ENCODE measurements around the gene PTPN7. TPM values are rescaled to one million over a fixed set of nuclear protein-coding genes. Genes with fewer than 3 reads are reported as not detected.
A peak's percentile ranks its signal among the peaks of the same experiment; 100 is the strongest.

PTPN7 gene
- total RNA-seq, 1 donor from 2014 or later = 0.52 TPM

GRCh38 chr1:202159534-202160371, 649 bp downstream of the PTPN7 start:
- H3K27ac ChIP-seq (ENCODE audit: low read depth, low read length) = peak overlapping the region; percentile 25
- H3K9ac ChIP-seq (ENCODE audit: low read depth in 1 of 3, low read length in 3 of 3) = no peak overlapping the region
- no peaks in the 10 kb centered on the region for H3K36me3 ChIP-seq (ENCODE audit: control insufficient read depth in 3 of 3, insufficient read depth in 3 of 3, low read length in 3 of 3)
- H3K27me3 ChIP-seq (ENCODE audit: control insufficient read depth in 3 of 3, insufficient read depth in 3 of 3, low read length in 3 of 3) = peaks cover 0 to 2% (median 0%) of the 10 kb centered on the region in 3 donors
- H3K9me3 ChIP-seq (ENCODE audit: control insufficient read depth in 3 of 3, low read length in 3 of 3) = no peaks in the 10 kb centered on the region
- peaks cover 6 to 13% (median 11%) of the 10 kb centered on the region in 3 donors for H3K4me1 ChIP-seq (ENCODE audit: control insufficient read depth in 3 of 3, insufficient read depth in 3 of 3, low read length in 3 of 3)
- H3K4me3 ChIP-seq (ENCODE audit: low read length in 3 of 3) = peak overlapping the region in 1 of 3 donors; percentile 20

DNA sequence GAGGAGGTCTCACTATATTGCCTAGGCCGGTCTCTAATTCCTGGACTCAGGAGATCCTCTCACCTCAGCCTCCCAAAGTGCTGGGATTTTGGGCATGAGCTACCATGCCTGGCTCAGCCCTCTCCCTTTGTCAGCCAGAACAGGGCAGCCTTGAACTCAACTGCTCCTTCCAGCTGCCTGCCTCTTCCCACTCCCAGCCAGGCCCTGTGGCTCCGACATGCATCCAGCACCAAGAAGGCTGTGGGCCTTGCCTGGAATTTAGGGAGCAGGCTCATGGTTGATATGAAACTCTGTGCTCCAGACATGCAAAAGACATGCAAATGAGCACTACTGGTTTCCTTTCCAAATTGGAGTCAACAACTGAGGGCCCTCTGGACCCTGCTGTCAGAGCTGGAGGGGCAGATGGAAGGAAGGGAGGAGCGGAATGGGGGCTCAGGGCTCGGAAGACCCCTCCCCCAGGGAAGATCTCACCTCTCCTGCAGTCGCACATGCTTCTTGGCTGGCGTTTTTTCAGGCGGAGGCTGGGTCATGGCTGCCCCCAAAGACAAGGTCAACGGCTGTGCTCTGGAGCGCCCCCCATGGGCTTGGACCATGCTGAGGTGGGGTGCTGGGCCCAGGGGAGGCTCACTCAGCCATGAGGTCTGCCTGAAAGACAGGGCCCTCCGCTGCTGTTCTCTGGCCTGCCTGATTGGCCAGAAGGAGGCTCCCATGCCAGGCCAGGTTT, 1.4 kb downstream of the PTPN7 start:
- H3K9me3 ChIP-seq (ENCODE audit: control insufficient read depth in 3 of 3, low read length in 3 of 3) = no peaks in the 10 kb centered on the region
- peaks cover 0 to 2% (median 0%) of the 10 kb centered on the region in 3 donors for H3K27me3 ChIP-seq (ENCODE audit: control insufficient read depth in 3 of 3, insufficient read depth in 3 of 3, low read length in 3 of 3)
- no peak overlapping the region for H3K27ac ChIP-seq (ENCODE audit: low read depth, low read length)
- H3K4me3 ChIP-seq (ENCODE audit: low read length in 3 of 3) = no peak overlapping the region
- peaks cover 6 to 19% (median 15%) of the 10 kb centered on the region in 3 donors for H3K4me1 ChIP-seq (ENCODE audit: control insufficient read depth in 3 of 3, insufficient read depth in 3 of 3, low read length in 3 of 3)
- no peak overlapping the region for H3K9ac ChIP-seq (ENCODE audit: low read depth in 1 of 3, low read length in 3 of 3)
- H3K36me3 ChIP-seq (ENCODE audit: control insufficient read depth in 3 of 3, insufficient read depth in 3 of 3, low read length in 3 of 3) = no peaks in the 10 kb centered on the region

- Histone ChIP-seq H3K4me3 (ENCODE audit: low read length in 3 of 3) (no peak overlapping the region), H3K4me1 (ENCODE audit: control insufficient read depth in 3 of 3, insufficient read depth in 3 of 3, low read length in 3 of 3) (peaks cover 4 to 19% (median 13%) of the 10 kb centered on the region in 3 donors), H3K9ac (ENCODE audit: low read depth in 1 of 3, low read length in 3 of 3) (no peak overlapping the region), H3K36me3 (ENCODE audit: control insufficient read depth in 3 of 3, insufficient read depth in 3 of 3, low read length in 3 of 3) (no peaks in the 10 kb centered on the region), H3K9me3 (ENCODE audit: control insufficient read depth in 3 of 3, low read length in 3 of 3) (no peaks in the 10 kb centered on the region), H3K27me3 (ENCODE audit: control insufficient read depth in 3 of 3, insufficient read depth in 3 of 3, low read length in 3 of 3) (peaks cover 0 to 6% (median 0%) of the 10 kb centered on the region in 3 donors), H3K27ac (ENCODE audit: low read depth, low read length) (no peak overlapping the region)
These were observed 2.5 kb downstream of the PTPN7 start for GRCh38 chr1:202157945-202158344.

DNA sequence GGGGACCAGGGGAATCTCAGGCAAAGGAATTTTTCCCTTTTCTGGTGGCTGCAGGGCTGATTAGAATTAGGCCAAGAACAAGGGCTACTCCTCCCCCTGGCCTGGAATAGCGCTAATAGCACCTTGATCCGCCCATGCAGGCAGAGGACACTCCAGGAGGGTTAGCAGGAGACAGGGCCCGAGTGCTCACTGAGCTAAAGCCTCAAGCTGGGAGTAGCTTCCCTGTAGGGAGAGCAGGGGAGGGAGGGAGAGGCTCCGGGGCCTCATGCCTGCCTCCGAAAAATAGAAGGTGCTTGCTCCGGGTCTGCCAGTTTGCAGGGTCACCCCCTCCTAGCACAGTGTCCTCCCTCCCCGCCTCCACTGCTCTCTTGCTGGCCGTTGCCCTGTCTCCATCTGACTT, 3.8 kb downstream of the PTPN7 start:
- Histone ChIP-seq H3K9me3 (ENCODE audit: control insufficient read depth in 3 of 3, low read length in 3 of 3) (no peaks in the 10 kb centered on the region), H3K4me1 (ENCODE audit: control insufficient read depth in 3 of 3, insufficient read depth in 3 of 3, low read length in 3 of 3) (peaks cover 4 to 14% (median 7%) of the 10 kb centered on the region in 3 donors), H3K36me3 (ENCODE audit: control insufficient read depth in 3 of 3, insufficient read depth in 3 of 3, low read length in 3 of 3) (no peaks in the 10 kb centered on the region), H3K27me3 (ENCODE audit: control insufficient read depth in 3 of 3, insufficient read depth in 3 of 3, low read length in 3 of 3) (peaks cover 0 to 6% (median 0%) of the 10 kb centered on the region in 3 donors), H3K9ac (ENCODE audit: low read depth in 1 of 3, low read length in 3 of 3) (no peak overlapping the region), H3K4me3 (ENCODE audit: low read length in 3 of 3) (no peak overlapping the region), H3K27ac (ENCODE audit: low read depth, low read length) (no peak overlapping the region)

DNA sequence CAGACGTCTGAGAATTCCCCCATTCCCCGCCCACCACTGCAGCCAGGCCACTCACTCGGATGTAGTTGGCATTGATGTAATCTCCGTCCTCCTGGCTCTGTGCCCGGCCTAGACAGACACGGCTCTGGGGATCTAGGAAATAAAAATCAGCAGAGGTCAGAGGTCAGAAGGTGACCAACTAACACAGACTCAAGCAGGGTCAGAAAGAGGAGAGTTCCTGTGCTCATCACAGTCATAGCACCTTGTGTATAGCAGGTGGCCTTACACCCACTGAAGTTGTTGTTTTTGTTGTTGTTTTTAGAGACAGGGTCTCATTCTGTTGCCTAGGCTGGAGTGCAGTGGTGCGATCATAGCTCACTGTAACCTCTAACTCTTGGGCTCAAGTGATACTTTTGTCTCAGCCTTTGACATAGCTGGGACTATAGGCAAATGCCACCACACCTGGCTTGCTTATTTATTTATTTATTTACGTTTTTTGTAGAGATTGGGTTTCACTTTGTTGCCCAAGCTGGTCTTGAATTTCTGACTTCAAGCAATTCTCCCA, 4.9 kb downstream of the PTPN7 start:
- peaks cover 4 to 14% (median 7%) of the 10 kb centered on the region in 3 donors for H3K4me1 ChIP-seq (ENCODE audit: control insufficient read depth in 3 of 3, insufficient read depth in 3 of 3, low read length in 3 of 3)
- peaks cover 0 to 5% (median 0%) of the 10 kb centered on the region in 3 donors for H3K27me3 ChIP-seq (ENCODE audit: control insufficient read depth in 3 of 3, insufficient read depth in 3 of 3, low read length in 3 of 3)
- no peak overlapping the region for H3K27ac ChIP-seq (ENCODE audit: low read depth, low read length)
- no peaks in the 10 kb centered on the region for H3K36me3 ChIP-seq (ENCODE audit: control insufficient read depth in 3 of 3, insufficient read depth in 3 of 3, low read length in 3 of 3)
- no peak overlapping the region for H3K4me3 ChIP-seq (ENCODE audit: low read length in 3 of 3)
- no peak overlapping the region for H3K9ac ChIP-seq (ENCODE audit: low read depth in 1 of 3, low read length in 3 of 3)
- no peaks in the 10 kb centered on the region for H3K9me3 ChIP-seq (ENCODE audit: control insufficient read depth in 3 of 3, low read length in 3 of 3)

- Histone ChIP-seq H3K27ac (ENCODE audit: low read depth, low read length) (no peak overlapping the region), H3K9me3 (ENCODE audit: control insufficient read depth in 3 of 3, low read length in 3 of 3) (no peaks in the 10 kb centered on the region), H3K9ac (ENCODE audit: low read depth in 1 of 3, low read length in 3 of 3) (no peak overlapping the region), H3K4me1 (ENCODE audit: control insufficient read depth in 3 of 3, insufficient read depth in 3 of 3, low read length in 3 of 3) (peaks cover 4 to 14% (median 7%) of the 10 kb centered on the region in 3 donors), H3K4me3 (ENCODE audit: low read length in 3 of 3) (no peak overlapping the region), H3K27me3 (ENCODE audit: control insufficient read depth in 3 of 3, insufficient read depth in 3 of 3, low read length in 3 of 3) (peaks cover 0 to 4% (median 0%) of the 10 kb centered on the region in 3 donors), H3K36me3 (ENCODE audit: control insufficient read depth in 3 of 3, insufficient read depth in 3 of 3, low read length in 3 of 3) (no peaks in the 10 kb centered on the region)
These were observed 5.5 kb downstream of the PTPN7 start for GRCh38 chr1:202154766-202155477.

DNA sequence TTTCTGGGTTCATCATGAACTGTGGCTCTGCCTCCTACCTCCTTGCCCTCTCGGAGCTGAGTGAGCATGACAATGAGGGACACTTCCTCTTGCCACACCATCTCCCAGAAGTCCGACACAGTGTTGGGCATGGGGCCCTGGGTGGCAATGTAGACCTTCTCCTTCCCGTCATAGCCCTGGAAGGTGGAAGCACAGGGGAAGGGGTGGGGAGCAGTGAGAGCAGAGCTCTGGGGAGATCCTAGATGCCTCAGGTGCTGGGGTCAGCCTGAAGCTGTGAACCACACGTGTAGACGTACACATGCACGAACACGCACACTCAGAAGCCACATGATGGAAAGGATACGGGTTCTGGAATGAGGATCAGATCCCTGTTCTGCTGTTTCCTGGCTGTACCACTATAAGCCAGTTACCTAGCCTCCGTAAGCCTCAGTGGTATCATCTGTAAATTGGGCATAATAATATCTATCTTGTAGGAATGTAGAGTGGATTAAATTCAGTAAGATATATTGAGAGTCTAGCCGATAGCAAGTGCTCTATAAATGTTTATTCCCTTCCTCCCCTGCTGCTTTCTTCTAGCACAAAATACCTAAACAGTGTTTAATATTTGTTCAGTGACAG, 6.1 kb downstream of the PTPN7 start:
- Histone ChIP-seq H3K9ac (ENCODE audit: low read depth in 1 of 3, low read length in 3 of 3) (no peak overlapping the region), H3K27ac (ENCODE audit: low read depth, low read length) (no peak overlapping the region), H3K27me3 (ENCODE audit: control insufficient read depth in 3 of 3, insufficient read depth in 3 of 3, low read length in 3 of 3) (peaks cover 0 to 4% (median 0%) of the 10 kb centered on the region in 3 donors), H3K4me3 (ENCODE audit: low read length in 3 of 3) (no peak overlapping the region), H3K36me3 (ENCODE audit: control insufficient read depth in 3 of 3, insufficient read depth in 3 of 3, low read length in 3 of 3) (no peaks in the 10 kb centered on the region), H3K4me1 (ENCODE audit: control insufficient read depth in 3 of 3, insufficient read depth in 3 of 3, low read length in 3 of 3) (peaks cover 4 to 14% (median 7%) of the 10 kb centered on the region in 3 donors), H3K9me3 (ENCODE audit: control insufficient read depth in 3 of 3, low read length in 3 of 3) (no peaks in the 10 kb centered on the region)

DNA sequence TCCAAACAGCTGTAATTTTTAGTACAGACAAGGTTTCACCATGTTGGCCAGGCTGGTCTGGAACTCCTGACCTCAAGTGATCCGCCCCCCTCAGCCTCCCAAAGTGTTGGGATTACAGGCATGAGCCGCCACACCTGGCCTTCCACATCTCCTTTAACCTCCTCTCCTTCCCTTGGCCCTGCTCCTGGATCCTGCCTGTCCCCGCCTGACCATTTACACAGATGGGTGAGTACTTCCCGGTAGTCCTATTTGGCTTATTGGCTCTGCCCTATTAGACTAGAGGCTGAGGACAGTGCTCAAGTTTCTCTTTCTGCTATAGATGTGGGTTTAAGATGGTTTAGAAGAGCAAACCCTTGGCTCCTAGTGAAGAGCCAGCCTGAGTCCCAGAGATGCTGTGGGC, 7.1 kb downstream of the PTPN7 start:
- Histone ChIP-seq H3K9ac (ENCODE audit: low read depth in 1 of 3, low read length in 3 of 3) (no peak overlapping the region), H3K9me3 (ENCODE audit: control insufficient read depth in 3 of 3, low read length in 3 of 3) (no peaks in the 10 kb centered on the region), H3K4me1 (ENCODE audit: control insufficient read depth in 3 of 3, insufficient read depth in 3 of 3, low read length in 3 of 3) (peaks cover 4 to 14% (median 7%) of the 10 kb centered on the region in 3 donors), H3K27ac (ENCODE audit: low read depth, low read length) (no peak overlapping the region), H3K27me3 (ENCODE audit: control insufficient read depth in 3 of 3, insufficient read depth in 3 of 3, low read length in 3 of 3) (peaks cover 0 to 4% (median 0%) of the 10 kb centered on the region in 3 donors), H3K36me3 (ENCODE audit: control insufficient read depth in 3 of 3, insufficient read depth in 3 of 3, low read length in 3 of 3) (no peaks in the 10 kb centered on the region), H3K4me3 (ENCODE audit: low read length in 3 of 3) (no peak overlapping the region)

- no peak overlapping the region for H3K27ac ChIP-seq (ENCODE audit: low read depth, low read length)
These were observed 8.0 kb downstream of the PTPN7 start for GRCh38 chr1:202152399-202152798.

More at GRCh38 chr1:202152399-202152798, 8.0 kb downstream of the PTPN7 start:
- no peaks in the 10 kb centered on the region for H3K9me3 ChIP-seq (ENCODE audit: control insufficient read depth in 3 of 3, low read length in 3 of 3)
- H3K9ac ChIP-seq (ENCODE audit: low read depth in 1 of 3, low read length in 3 of 3) = no peak overlapping the region
- H3K4me3 ChIP-seq (ENCODE audit: low read length in 3 of 3) = no peak overlapping the region
- H3K4me1 ChIP-seq (ENCODE audit: control insufficient read depth in 3 of 3, insufficient read depth in 3 of 3, low read length in 3 of 3) = peaks cover 4 to 14% (median 7%) of the 10 kb centered on the region in 3 donors
- H3K36me3 ChIP-seq (ENCODE audit: control insufficient read depth in 3 of 3, insufficient read depth in 3 of 3, low read length in 3 of 3) = no peaks in the 10 kb centered on the region
- H3K27me3 ChIP-seq (ENCODE audit: control insufficient read depth in 3 of 3, insufficient read depth in 3 of 3, low read length in 3 of 3) = peaks cover 0 to 4% (median 0%) of the 10 kb centered on the region in 3 donors

All from skeletal muscle tissue (tissue), 4 donors.